HG03103 (cell line): ENCODE data around the gene ANKRD44.
A peak's percentile ranks its signal among the peaks of the same experiment; 100 is the strongest.

ENCODE experiments used
- ATAC-seq: cut with Tn5 transposase; IDR thresholded peaks from one replicate; pipeline ENCODE4 v1.9.1; 2021; ENCODE audit warnings: low read depth; ENCODE audit not compliant: unreplicated experiment

Gene ANKRD44

DNA sequence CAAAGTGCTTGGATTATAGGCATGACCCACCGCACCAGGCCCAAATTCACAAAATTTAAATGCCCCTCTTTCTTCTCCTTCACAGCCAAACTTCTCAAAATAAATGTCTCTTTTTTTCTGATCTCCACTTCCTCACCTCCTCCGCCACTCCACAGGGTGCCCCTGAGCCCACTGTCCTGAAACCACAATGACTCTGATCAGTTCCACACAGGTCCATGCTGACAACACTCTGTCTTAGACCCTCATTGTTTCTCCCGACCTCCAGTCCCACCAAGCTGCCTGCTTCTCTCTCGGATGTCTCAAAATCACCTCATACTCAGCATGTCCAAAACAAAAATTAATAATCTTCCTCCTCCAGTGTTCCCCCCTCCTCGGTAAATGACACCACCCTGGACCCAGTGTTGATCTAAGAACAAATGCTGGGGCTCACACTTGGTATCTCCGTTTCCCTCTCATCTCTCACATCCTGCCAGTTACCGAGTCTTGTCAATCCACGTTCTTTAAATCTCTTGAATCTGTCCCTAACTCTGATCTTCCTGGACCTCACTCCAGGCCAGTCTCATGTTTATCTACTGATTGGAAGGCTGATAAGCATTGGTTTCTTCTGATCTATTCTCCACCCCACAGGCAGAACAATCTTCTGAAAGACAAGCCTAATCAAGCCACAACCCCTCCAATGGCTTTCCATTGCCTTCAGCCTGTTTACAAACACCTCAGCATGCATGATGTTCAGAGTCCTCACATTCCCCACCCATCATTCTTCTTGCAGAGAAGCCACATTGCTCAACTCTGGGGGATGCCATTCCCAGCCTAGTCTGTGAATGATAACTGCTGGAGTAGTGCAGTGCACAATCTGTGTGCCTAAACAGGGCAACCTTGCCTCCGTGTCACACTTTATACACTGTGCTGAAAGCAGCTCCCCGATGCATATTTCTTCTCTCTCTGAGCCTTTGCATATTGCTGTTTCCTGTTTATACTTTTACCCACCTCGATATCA, 12.4 kb upstream of the ANKRD44 start:
- no peak for ATAC-seq

DNA sequence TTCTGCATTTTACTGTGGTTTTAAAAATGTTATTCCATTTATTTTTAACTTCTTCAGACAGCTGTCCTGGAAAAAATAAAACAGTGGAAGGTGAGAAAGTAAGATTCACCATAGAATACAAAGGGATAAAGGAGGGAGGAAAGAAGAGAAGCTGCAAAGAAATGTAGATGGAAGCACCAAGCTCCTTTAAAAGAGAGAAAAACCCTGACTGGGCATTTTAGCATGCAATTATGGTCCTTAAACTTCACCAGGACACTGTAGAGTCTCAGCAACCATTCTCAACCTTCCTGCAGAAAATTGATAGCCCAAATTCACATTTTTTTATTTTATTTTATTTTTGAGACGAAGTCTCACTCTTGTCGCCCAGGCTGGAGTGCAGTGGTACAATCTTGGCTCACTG, 11.6 kb upstream of the ANKRD44 start:
- no peak for ATAC-seq

DNA sequence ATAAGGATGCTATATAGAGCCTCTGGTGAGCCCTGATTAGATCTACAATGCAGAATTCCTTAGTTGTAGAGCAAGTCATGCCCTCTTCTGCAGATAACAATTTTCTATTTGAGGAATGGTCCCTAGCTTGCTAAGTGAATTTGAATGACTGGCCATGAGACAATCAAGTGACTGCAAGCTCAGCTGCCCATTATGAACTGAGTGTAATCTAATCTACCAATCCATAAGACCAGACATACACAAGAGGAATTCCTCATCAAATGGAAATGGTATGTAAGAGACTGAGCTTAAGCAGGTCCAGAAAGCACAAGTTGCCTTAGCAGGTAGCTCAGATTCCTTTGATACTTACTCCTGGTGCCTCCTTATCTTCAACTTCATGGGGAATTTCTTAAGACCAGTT, 4.8 kb upstream of the ANKRD44 start:
- no peak for ATAC-seq

DNA sequence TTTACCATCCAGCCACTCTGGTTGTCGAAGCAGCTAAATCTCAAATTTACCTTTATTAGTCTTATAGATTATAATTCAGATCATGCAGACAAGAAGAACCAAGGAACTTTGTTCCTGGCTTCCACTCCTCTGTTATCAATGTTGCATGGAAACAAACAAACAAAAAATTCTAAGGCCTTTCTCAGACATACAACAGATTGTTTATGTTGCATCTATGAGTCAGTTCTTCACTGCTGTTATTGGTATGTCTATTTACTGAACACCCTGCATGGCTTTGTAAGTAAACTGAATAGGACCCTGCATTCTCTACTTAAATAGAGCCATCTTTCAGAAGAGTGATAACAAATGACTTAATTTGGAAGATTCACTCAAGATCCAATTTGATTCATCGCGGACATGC, 1.6 kb upstream of the ANKRD44 start:
- ATAC-seq: no peak

DNA sequence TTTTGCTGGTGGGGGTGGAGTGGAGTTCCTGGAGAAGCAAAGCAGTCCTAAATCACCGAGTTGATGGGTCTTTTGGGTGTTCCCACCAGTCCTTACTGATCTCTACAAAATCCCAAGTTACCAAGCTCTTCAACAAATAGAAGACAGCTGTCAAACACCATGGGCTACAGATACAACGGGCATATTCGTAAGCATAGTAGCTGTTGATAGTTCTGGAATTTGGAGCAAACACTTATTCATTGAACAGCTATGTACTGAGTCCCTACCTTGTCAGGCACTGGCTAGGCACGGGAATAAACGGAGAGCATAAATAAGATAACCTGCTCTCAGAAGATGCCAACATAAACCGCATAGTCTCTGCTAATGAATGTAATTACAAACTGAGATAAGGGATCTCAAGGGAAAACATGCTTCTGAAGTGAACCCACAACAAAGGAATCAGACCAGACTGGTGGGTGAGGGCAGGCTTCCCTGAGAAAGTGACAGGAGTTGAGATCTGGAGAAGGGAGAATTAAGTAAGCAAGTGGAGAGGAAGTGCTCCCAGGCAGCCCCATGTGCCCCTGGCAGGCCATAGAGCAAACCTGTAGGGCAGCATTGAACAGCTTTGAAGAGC, 947 bp upstream of the ANKRD44 start:
- no peak for ATAC-seq

DNA sequence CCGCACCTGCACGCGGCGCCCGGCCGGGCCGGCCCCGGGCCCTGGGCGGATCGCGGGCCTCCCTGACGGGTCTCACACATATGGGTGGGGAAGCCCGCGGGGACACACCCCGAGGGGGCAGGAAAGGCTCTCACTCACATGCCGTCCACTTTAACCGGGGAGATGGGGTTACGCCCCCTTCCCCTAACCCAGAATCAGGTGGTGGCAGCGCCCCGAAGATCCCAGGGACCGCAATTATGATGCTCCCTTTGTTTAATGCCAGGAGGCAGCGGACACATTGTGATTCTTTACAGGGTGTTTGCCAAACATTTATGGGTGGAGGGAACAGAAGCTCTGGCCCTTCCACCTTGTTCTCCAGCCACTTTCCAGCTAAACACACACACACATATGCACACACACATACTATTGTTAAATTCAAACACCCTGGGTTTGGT, 424 bp upstream of the ANKRD44 start:
- ATAC-seq: no peak

DNA sequence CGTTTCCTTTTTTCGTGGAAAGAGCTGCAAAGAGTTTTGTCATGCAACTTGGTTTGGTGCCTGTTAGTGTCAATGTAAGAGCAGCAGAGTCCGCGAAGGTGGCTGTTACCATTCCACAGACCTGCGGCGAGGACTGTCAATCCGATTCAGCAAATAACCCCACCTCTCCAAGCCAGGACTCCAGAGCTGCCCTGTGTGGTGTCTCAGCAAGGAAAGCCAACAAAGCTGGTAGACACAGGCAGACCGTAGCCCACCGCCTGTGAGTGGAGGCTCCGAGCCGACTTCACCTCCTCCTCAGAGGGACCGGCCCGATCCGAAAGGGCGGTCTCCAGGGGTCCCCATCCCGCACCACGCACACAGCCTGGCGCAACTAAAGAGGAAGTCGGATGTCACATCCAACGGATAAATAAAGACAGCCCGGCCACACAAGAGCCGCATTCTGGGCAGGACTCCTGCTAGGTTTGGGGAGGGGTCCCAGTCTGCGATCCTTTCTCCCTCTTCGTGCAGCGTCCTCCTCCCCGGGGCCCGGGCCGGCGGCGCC, 819 bp downstream of the ANKRD44 start:
- ATAC-seq: no peak

DNA sequence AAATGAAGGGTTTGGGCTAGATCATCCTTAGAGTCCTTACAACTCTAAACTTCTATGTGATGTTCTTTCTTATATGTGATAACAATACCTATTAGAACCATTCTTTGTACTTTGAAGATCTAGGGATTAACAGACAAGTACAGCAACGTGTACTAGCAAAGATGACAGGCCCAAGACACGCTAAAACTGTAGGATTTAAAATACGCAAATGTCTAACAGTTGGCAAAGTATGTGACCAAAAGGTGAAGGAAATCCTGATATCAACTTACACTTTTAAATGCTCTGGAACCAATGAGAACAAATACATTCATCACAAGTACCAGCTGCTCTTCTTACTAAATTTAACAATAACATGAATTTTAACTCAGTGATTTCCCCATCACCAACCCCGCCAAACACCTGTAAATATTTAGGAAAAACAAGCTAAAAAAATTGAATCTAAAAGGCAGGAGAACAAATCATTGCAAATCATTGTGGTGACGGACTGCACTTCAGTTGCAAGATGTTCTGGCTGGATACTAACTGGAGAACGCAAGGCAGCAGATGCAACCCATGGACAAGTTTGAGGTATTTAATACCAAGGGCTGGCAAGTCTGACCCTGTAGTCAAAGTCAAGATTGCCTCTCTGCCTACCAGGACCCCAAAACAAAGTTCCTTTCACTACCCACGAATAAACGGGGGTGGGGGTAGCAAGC, 1.4 kb downstream of the ANKRD44 start:
- no peak for ATAC-seq

DNA sequence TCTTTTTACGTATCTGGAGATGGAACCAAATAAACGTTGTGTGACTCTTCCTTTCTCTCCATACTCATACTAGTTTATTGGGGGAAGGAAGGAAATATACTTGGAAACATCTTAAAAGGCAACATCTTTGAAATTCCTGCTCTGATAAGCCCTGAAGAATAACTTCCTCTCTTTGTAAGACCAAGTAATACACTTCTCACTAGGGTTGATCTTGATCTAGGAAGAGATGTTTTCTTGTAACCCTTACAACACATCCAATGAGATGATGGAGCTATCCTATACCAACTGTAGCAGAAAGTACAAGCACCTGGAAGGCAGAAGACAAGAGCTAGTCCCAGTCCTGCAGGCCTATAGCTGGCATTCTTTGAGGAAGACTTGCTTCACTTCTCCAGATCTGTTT, 2.0 kb downstream of the ANKRD44 start:
- ATAC-seq: no peak

DNA sequence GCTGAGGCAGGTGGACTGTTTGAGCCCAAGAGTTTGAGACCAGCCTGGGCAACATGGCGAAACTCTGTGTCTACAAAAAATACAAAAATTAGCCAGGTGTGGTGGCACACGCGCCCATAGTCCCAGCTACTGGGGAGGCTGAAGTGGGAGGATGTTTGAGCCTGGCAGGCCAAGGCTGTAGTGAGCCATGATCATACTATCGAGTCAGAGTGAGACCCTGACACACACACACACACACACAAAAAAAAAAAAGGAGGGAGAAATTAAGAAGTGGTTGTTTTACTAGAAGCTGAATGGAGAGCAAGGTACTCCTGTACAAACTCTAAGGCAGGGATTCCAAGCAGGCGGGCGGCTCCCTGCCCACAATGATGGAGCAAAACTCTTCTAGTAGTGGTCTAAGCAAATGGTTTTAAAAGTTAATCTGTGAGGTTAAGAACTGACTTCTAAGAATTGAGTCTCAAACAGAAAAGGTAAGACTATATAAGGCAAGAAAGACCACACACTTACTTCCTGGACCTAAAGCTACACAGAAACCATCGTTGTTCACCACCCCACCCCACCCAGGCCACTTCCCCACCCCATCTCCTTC, 2.6 kb downstream of the ANKRD44 start:
- peak; percentile 23 for ATAC-seq

DNA sequence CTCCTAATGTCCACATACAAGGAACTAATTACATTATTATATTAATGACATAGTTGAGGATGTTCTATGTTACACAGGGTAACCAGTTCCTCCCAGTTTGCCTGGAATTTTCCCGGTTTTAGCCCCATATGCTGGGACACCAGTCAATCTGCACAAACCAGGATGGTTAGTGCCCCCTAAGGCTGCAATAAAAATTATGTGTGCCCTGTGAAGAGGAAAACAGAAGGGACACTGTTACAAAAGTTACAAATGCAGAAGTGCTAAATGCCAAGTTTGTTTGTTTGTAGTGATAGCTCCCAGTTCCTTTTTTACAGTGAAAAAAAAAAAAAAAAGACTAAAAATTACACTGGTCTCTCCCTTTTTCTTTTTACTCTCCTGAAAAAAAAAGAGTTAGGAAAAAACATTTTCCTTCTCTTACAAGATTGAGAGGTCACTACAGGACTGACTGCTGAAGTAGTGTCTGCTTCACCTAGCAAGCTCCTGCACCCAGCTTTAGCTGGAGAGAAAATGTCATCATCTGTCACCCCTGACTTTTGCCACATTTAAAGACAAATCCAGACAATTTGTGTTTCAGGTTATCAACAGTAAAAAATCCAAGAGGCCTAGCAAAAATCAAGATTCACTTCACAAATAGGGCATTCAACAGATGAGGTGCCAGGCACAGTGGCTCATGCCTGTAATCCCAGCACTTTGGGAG, 3.2 kb downstream of the ANKRD44 start:
- ATAC-seq: no peak

DNA sequence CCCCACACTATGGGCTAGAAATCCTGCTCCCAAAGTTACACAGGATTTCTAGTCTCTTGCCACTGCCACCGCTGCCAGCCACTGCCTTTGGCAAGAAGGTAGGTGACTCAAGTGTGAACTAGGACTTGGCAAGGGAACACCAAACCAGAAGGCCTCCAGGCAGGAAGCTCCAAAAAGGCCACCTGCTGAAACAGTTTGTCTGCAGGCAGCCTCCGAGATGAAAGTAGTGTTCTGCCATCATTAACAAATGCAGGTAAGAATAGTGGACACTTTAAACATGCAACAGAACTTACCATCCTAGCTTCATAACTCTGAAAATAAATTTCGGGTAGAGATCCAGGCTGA, 3.9 kb downstream of the ANKRD44 start:
- no peak for ATAC-seq

DNA sequence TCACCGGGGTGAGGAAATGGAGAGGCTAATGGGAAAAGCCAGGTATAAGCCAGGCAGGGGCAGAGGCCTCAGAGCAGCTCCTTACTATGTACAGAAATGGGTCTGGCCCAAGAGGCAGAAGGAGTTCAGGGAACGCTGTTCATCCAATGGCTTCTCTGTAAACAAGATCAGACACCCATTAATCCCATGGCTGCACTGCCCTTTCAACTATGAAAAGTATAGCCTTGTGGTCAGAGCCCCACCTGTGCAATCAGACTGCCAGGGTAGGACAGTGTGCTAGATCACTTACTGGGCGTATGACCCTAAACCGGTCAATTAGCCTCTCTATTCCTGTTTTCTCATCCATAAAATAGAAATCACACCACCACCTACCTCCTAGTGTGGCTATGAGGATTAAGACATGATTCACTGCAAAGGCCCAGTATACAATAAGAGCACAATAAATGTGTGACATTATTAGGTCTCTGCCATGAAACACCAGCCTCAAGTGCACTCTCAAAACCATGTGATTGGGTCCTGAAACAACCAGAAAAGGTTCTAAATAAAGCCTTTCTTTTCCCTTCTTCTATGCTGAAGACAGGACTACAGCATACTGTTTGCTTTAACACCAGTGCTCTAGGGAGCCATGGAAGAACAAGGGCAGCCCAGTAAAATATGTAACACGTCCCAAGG, 4.4 kb downstream of the ANKRD44 start:
- no peak for ATAC-seq

DNA sequence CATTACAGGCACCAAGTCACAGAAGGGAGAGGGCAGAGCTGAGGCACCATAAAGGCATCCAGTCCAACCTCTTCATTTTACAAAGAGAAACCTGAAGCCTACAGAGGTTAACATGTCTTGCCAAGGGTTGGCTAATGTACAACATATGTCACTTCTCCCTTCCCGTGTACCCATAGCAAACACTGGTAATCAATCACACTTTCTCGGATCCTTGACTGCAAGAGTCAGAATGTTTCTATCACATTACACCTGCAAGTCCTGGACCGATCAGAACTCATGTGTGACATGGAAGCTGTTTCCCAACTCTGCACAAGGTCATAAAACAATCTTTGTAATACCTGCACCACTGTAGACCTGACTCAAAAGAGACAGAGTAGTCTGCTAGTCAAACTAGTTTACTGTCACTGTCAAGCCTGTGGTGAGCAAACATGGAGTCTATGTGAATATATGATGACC, 6.0 kb downstream of the ANKRD44 start:
- ATAC-seq: peak; percentile 28

DNA sequence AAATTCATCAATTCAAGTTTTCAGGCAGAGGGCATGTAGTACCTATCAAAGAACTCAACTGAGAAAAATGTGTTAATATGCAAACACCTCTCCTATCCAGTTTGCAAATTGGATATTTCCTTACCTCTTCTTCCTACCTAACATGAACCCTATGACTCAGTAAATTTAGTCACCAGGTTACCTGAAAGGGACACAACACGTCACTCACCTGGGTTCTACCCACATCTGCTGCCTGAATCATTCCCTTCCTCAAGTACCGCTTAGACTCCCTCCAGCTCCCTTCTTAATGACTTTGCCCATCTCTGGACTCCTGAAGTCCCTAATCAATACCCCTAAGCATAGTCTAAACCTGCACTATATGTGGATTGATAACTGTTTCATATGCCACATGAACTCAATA, 10.4 kb downstream of the ANKRD44 start:
- ATAC-seq: no peak

DNA sequence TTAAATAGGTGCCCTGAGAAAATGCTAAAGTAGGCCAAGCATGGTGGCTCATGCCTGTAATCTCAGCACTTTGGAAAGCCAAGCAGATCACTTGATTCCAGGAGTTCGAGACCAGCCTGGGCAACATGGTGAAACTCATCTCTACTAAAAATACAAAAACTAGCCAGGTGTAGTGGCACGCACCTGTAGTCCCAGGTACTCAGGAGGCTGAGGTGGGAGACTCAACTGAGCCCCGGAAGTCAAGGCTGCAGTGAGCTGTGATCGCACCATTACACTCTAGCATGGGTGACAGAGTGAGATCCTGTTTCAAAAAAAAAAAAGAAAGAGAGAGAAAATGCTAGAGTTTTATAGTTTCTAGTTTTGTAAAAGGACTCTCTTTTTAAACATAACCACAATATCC, 12.0 kb downstream of the ANKRD44 start:
- no peak for ATAC-seq

DNA sequence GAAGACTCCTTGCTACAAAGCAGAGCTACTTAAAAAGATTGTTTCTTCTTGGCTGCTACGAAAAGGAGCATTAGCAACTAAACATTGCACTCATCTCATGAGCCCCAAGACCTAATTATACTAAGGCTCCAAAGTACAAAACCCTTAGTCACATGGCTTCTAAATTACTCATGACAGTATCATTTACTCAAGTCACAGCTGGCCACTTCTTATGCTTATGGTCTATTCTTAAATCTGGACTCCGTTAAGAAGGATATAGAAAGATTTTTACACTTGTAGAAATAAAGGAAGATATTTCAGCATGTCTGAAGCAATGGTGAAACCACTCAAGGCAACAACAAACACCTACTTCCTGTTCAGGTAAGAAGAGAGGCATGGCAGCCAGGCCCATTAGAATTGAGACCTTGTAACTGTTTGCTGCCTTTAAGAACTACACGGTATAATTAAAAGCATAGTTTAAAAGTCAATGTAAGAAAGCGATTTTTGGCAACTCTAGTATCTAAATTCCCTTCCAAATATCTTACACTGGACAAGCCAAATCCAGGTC, 12.7 kb downstream of the ANKRD44 start:
- ATAC-seq: no peak

DNA sequence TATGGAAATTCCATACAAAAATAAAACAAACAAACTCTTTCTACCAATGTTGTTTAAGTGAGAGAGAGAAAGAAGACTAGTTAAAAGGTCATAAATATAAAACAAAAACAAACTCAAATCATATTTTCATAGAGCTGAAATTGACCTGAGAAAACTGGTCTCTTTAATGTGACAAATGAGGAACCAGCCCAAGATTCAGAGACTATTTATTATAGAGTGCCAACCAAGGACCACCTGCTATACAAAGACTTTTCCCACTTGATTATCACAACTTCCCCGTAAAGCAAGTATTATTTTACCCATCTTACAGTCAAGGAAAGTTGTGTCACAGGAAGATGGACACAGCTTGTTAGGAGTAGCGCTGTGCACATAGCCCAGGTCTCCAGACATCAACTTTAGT, 13.3 kb downstream of the ANKRD44 start:
- no peak for ATAC-seq

DNA sequence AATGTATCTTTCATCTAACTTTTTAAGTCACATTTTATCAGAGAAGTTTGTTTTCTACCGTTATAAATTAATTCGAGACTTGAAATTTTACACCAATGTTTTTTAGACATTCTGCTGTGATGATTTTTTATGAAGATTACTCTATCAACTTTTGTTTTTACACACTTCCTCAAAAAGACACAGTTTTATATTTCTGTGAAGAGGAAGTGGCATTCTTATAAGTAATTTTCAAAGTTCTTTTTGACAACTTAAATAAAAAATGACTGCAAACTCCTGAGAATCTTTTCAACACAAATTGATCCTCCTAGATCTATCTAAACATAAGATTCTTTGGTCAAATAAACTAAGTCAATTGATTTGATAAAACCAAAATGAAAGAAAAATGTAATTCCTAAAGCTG, 13.7 kb downstream of the ANKRD44 start:
- no peak for ATAC-seq
